ENCODE results near the gene HSF4. TPM values are rescaled to one million over a fixed set of nuclear protein-coding genes. Genes with fewer than 3 reads are reported as not detected.

The HSF4 gene, protein sequence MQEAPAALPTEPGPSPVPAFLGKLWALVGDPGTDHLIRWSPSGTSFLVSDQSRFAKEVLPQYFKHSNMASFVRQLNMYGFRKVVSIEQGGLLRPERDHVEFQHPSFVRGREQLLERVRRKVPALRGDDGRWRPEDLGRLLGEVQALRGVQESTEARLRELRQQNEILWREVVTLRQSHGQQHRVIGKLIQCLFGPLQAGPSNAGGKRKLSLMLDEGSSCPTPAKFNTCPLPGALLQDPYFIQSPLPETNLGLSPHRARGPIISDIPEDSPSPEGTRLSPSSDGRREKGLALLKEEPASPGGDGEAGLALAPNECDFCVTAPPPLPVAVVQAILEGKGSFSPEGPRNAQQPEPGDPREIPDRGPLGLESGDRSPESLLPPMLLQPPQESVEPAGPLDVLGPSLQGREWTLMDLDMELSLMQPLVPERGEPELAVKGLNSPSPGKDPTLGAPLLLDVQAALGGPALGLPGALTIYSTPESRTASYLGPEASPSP
- total RNA-seq (2012; rRNA removed) (0.54 and 0.83 TPM in 2 replicates), polyA plus RNA-seq (2012; rRNA removed) (6.7 and 7.5 TPM in 2 replicates), Bru-seq, nascent RNA (percentile 45 among the genes with signal in this experiment), BruChase-seq, experiment 1, labeled RNA remaining after a 6-hour chase (percentile 64 among the genes with signal in this experiment), BruChase-seq, experiment 2, labeled RNA remaining after a 2-hour chase (percentile 60 among the genes with signal in this experiment)
- 0.50 and 2.0 TPM in 2 replicates for polyA plus RNA-seq (2012; cell fraction: cytosol; rRNA removed)
- polyA plus RNA-seq (2012; cell fraction: nucleus; rRNA removed; ENCODE audit: low replicate concordance), result 125 and 166 TPM in 2 replicates
- long read RNA-seq, partial matches to known transcripts, result 0 of 6 reads
- long read RNA-seq, other reads (novel, unspliced or antisense), result 6 of 6 reads

GRCh38 chr16:67164599-67165061 is at the start of gene HSF4:
TSS of gene HSF4 (plus strand) at chr16:67164745. CDS start at chr16:67164812, 67 bp downstream.
- peaks cover 24% of the 10 kb centered on the region for H3K4me1 ChIP-seq (ENCODE audit: control insufficient read depth, insufficient read depth, low read length)
- H3K23ac ChIP-seq (ENCODE audit: low read depth, low read length), result no peak within 1 kb of the TSS
- H2AK9ac ChIP-seq (replicated peaks; ENCODE audit: low read depth, low read length, poor library complexity), result peak within 1 kb of the TSS; percentile 11
- 0% methylated on average over 5 of the region's 41 CpGs; no CpG with 5 or more reads in 1 of the 2 experiments for WGBS, 2 experiments (ENCODE audit: extremely low coverage in 2 of 2, insufficient read length in 1 of 2)
- peak within 1 kb of the TSS; percentile 83 for H2AFZ ChIP-seq (replicated peaks; ENCODE audit: low read length, poor library complexity)
- in situ Hi-C loops (cut with MboI; ENCODE audit: low sequenced_read_pairs), result no loop called here
- no peak within 1 kb of the TSS for H4K8ac ChIP-seq (ENCODE audit: low read depth in 2 of 2, low read length in 2 of 2)
- H2BK20ac ChIP-seq (ENCODE audit: low read depth, low read length), result no peak within 1 kb of the TSS
- POLR2A ChIA-PET (ENCODE audit: unreplicated experiment), result no interaction called here
- no peak within 1 kb of the TSS for H3K56ac ChIP-seq (ENCODE audit: extremely low read depth, insufficient read depth, low read length)
- peaks cover 3% of the 10 kb centered on the region; the same call in 1 of the 2 replicates for H3K36me3 ChIP-seq (ENCODE audit: control insufficient read depth, insufficient read depth, low read length)
- H3K9me1 ChIP-seq (ENCODE audit: insufficient read depth, low read length), result peaks cover 7% of the 10 kb centered on the region; the same call in 1 of the 2 replicates
- DNase-seq (no peak), ATAC-seq (ENCODE audit: low read depth) (0 out of 2 replicates have a peak, but pooled peaks have one; percentile 1)
- H4K91ac ChIP-seq (ENCODE audit: insufficient read depth, low read depth, low read length), result no peak within 1 kb of the TSS
- no peak within 1 kb of the TSS for H3K9ac ChIP-seq (ENCODE audit: low read depth, low read length)
- no peaks in the 10 kb centered on the region for H4K20me1 ChIP-seq (ENCODE audit: insufficient read depth, low read length)
- H3K27me3 ChIP-seq (ENCODE audit: control insufficient read depth, insufficient read depth, low read length), result peaks cover 24% of the 10 kb centered on the region; the same call in 1 of the 2 replicates
- H2AK5ac ChIP-seq (ENCODE audit: low read depth, low read length), result no peak within 1 kb of the TSS; the same call in 1 of the 2 replicates
- H3K14ac ChIP-seq (replicated peaks; ENCODE audit: low read depth, low read length), result no peak within 1 kb of the TSS
- H2BK15ac ChIP-seq (ENCODE audit: low read depth, low read length), result no peak within 1 kb of the TSS
- dilution Hi-C loops (cut with HindIII; ENCODE audit: low sequenced_read_pairs, unreplicated experiment), result no loop called here
- no peak within 1 kb of the TSS; the same call in 1 of the 2 replicates for H4K5ac ChIP-seq (ENCODE audit: low read depth, low read length)
- intact Hi-C loops (cut with micrococcal nuclease), result no loop called here
- H3K9me3 ChIP-seq (ENCODE audit: control insufficient read depth, insufficient read depth, low read length), result no peaks in the 10 kb centered on the region
- H3K4me2 ChIP-seq (ENCODE audit: low read depth, low read length), result peak within 1 kb of the TSS; percentile 9; the same call in 1 of the 2 replicates
- H3K18ac ChIP-seq (ENCODE audit: low read depth, low read length), result no peak within 1 kb of the TSS
- H3K4ac ChIP-seq (ENCODE audit: low read depth, low read length), result no peak within 1 kb of the TSS
- CTCF ChIA-PET, result interaction anchor here (0.9 kb wide), 1 partner anchor 9 kb away, joined by 3 read pairs; no protein-coding TSS in a partner anchor
- H2BK5ac ChIP-seq (ENCODE audit: low read depth, low read length, poor library complexity, severe bottlenecking), result no peak within 1 kb of the TSS
- H3K79me1 ChIP-seq (ENCODE audit: low read depth in 1 of 2, low read length in 2 of 2), result peaks cover 0 to 17% of the 10 kb centered on the region in 2 experiments; a peak in 2 of 4 replicates
- no peak within 1 kb of the TSS for H2BK120ac ChIP-seq (ENCODE audit: low read depth, low read length)
- no peak within 1 kb of the TSS for H3K4me3 ChIP-seq (ENCODE audit: insufficient read depth, low read depth, low read length)
- no peak within 1 kb of the TSS for H3K27ac ChIP-seq (ENCODE audit: insufficient read depth, low read length)
- no TSS peak for BruUV-seq (replicated peaks)
- TF ChIP-seq, protein P1, sequence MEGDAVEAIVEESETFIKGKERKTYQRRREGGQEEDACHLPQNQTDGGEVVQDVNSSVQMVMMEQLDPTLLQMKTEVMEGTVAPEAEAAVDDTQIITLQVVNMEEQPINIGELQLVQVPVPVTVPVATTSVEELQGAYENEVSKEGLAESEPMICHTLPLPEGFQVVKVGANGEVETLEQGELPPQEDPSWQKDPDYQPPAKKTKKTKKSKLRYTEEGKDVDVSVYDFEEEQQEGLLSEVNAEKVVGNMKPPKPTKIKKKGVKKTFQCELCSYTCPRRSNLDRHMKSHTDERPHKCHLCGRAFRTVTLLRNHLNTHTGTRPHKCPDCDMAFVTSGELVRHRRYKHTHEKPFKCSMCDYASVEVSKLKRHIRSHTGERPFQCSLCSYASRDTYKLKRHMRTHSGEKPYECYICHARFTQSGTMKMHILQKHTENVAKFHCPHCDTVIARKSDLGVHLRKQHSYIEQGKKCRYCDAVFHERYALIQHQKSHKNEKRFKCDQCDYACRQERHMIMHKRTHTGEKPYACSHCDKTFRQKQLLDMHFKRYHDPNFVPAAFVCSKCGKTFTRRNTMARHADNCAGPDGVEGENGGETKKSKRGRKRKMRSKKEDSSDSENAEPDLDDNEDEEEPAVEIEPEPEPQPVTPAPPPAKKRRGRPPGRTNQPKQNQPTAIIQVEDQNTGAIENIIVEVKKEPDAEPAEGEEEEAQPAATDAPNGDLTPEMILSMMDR (conservative IDR thresholded peaks at IDR 0.05; ENCODE audit: low read depth, low read length), result no peak
- TF ChIP-seq ELK1 (IDR thresholded peaks at IDR 0.05; ENCODE audit: borderline replicate concordance, low read depth, low read length) (no peak), SMC3 (IDR thresholded peaks at IDR 0.05; ENCODE audit: low read depth, low read length) (no peak), CEBPB (IDR thresholded peaks at IDR 0.05; ENCODE audit: low read depth, low read length) (no peak), POLR2A (IDR thresholded peaks at IDR 0.05; ENCODE audit: low read depth, low read length) (no peak), CHD1 (IDR thresholded peaks at IDR 0.05; ENCODE audit: low read depth, low read length) (no peak), RAD21 (IDR thresholded peaks at IDR 0.05; ENCODE audit: low read length) (no peak), MAZ (IDR thresholded peaks at IDR 0.05; ENCODE audit: borderline replicate concordance, low read depth, low read length) (no peak), FOS (IDR thresholded peaks at IDR 0.05; ENCODE audit: low read depth, low read length) (no peak), RCOR1 (IDR thresholded peaks at IDR 0.05; ENCODE audit: insufficient replicate concordance, low read length) (no peak)
- TF ChIP-seq, protein P2, sequence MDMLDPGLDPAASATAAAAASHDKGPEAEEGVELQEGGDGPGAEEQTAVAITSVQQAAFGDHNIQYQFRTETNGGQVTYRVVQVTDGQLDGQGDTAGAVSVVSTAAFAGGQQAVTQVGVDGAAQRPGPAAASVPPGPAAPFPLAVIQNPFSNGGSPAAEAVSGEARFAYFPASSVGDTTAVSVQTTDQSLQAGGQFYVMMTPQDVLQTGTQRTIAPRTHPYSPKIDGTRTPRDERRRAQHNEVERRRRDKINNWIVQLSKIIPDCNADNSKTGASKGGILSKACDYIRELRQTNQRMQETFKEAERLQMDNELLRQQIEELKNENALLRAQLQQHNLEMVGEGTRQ (IDR thresholded peaks at IDR 0.05; ENCODE audit: low read depth, low read length), result no peak
